ENCODE measurements around the gene PARP11.

DNA sequence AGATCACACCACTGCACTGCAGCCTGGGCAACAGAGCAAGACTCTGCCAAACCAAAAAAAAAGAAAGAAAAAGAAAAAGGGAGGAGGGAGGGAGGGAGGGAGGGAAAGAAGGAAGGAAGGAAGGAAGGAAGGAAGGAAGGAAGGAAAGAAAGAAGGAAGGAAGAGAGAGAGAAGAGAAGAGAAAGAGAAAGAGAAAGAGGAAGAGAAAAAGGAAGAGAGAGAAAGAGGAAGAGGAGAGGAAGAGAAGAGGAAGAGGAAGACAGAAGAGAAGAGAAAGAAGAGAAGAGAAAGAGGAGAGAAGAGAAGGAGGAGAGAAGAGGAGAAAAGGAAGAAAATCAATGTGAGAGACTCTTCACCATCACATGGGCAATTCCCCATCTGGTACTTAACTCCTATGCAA is 62.7 kb downstream of the PARP11 start:
- TF ChIP-seq EP300 (IDR thresholded peaks at IDR 0.05), result no peak
- TF ChIP-seq, protein P1, sequence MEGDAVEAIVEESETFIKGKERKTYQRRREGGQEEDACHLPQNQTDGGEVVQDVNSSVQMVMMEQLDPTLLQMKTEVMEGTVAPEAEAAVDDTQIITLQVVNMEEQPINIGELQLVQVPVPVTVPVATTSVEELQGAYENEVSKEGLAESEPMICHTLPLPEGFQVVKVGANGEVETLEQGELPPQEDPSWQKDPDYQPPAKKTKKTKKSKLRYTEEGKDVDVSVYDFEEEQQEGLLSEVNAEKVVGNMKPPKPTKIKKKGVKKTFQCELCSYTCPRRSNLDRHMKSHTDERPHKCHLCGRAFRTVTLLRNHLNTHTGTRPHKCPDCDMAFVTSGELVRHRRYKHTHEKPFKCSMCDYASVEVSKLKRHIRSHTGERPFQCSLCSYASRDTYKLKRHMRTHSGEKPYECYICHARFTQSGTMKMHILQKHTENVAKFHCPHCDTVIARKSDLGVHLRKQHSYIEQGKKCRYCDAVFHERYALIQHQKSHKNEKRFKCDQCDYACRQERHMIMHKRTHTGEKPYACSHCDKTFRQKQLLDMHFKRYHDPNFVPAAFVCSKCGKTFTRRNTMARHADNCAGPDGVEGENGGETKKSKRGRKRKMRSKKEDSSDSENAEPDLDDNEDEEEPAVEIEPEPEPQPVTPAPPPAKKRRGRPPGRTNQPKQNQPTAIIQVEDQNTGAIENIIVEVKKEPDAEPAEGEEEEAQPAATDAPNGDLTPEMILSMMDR (IDR thresholded peaks at IDR 0.05), result no peak
